ENCODE data around the gene MAB21L4. TPM values are rescaled to one million over a fixed set of nuclear protein-coding genes. Genes with fewer than 3 reads are reported as not detected.

MAB21L4 gene
- total and polyA plus RNA-seq, 2 of the 8 experiments (the other 6 are each of a cell fraction or from before 2014, with no cell fraction given): 0.11 TPM; not detected in 1

GRCh38 chr2:240871071-240871958 is 24.6 kb downstream of the MAB21L4 start:
- H3K79me1 ChIP-seq (ENCODE audit: low read depth, low read length): no peaks in the 10 kb centered on the region
- H3K79me2 ChIP-seq (ENCODE audit: control insufficient read depth in 1 of 2, insufficient read depth in 2 of 2, low read length in 2 of 2): no peaks in the 10 kb centered on the region
- no peak overlapping the region for H3K4me2 ChIP-seq (ENCODE audit: insufficient read depth in 1 of 2, low read depth in 2 of 2, low read length in 2 of 2)
- H4K91ac ChIP-seq (replicated peaks; ENCODE audit: insufficient read length, low read length): no peak overlapping the region
- no peaks in the 10 kb centered on the region for H3K27me3 ChIP-seq (replicated peaks in 1 of 4; ENCODE audit: control insufficient read depth in 3 of 4, extremely low read depth in 1 of 4, insufficient read depth in 3 of 4, low read length in 3 of 4)
- no peak overlapping the region for H2AFZ ChIP-seq (ENCODE audit: low read length)
- POLR2A ChIA-PET (ENCODE audit: partially characterized antibody): no interaction called here
- no peak overlapping the region for H3K14ac ChIP-seq (ENCODE audit: insufficient read length)
- H3K4me1 ChIP-seq (replicated peaks in 1 of 4; ENCODE audit: control insufficient read depth in 3 of 4, insufficient read depth in 4 of 4, low read length in 3 of 4): no peaks in the 10 kb centered on the region; a peak in 1 of 7 replicates
- H3K23ac ChIP-seq (ENCODE audit: insufficient read length): no peak overlapping the region
- FAIRE-seq (no peak), DNase-seq (ENCODE audit: low read depth in 1 of 2, low spot score in 2 of 2) (no peak)
- no peak overlapping the region for H3K27ac ChIP-seq (ENCODE audit: low read depth, low read length)
- no peak overlapping the region for H2BK120ac ChIP-seq (replicated peaks; ENCODE audit: low read depth, low read length)
- no peak overlapping the region for H4K8ac ChIP-seq (ENCODE audit: extremely low read depth, insufficient read depth, low read length)
- H2BK15ac ChIP-seq (ENCODE audit: low read length): no peak overlapping the region
- H3K4me3 ChIP-seq (ENCODE audit: extremely low read depth in 1 of 4, insufficient read depth in 2 of 4, low read depth in 3 of 4, low read length in 4 of 4): no peak overlapping the region
- CTCF ChIA-PET (ENCODE audit: partially characterized antibody): interaction anchor here (2.3 kb wide), 1 partner anchor 14 kb away, joined by 9 read pairs; no protein-coding TSS in a partner anchor
- H2AK5ac ChIP-seq (ENCODE audit: low read depth, low read length): no peak overlapping the region
- H2BK20ac ChIP-seq (ENCODE audit: low read length): no peak overlapping the region
- no peak overlapping the region for H3K18ac ChIP-seq (ENCODE audit: extremely low read depth, low read length)
- no peaks in the 10 kb centered on the region for H3K36me3 ChIP-seq (ENCODE audit: control insufficient read depth in 2 of 4, insufficient read depth in 4 of 4, low read length in 3 of 4)
- H3K56ac ChIP-seq (replicated peaks; ENCODE audit: insufficient read length, low read depth, low read length): peak overlapping the region; percentile 12
- H2BK12ac ChIP-seq (ENCODE audit: low read depth, low read length): no peak overlapping the region
- no peaks in the 10 kb centered on the region for H4K20me1 ChIP-seq (replicated peaks in 1 of 2; ENCODE audit: control insufficient read depth in 1 of 2, insufficient read depth in 2 of 2, low read length in 2 of 2)
- no peak overlapping the region for H3K9ac ChIP-seq (replicated peaks in 1 of 4; ENCODE audit: extremely low read depth in 1 of 4, low read depth in 3 of 4, low read length in 3 of 4)
- no peak overlapping the region for H2BK5ac ChIP-seq (ENCODE audit: low read depth, low read length)
- no peak overlapping the region for H4K5ac ChIP-seq (ENCODE audit: insufficient read length, low read depth, low read length)
- WGBS, 2 experiments (ENCODE audit: extremely low coverage in 1 of 2, insufficient coverage in 1 of 2, insufficient read length in 1 of 2, insufficient replicate concordance in 2 of 2, low coverage in 1 of 2, low lambda C conversion rate in 2 of 2, missing lambda C conversion rate in 1 of 2): 86% methylated on average over 15 of the region's 16 CpGs; no CpG with 5 or more reads in 1 of the 2 experiments
- H3K4ac ChIP-seq (replicated peaks; ENCODE audit: insufficient read length, low read depth, low read length): no peak overlapping the region
- no peaks in the 10 kb centered on the region for H3K23me2 ChIP-seq (ENCODE audit: low read depth, low read length)
- H3K9me3 ChIP-seq (ENCODE audit: insufficient read depth in 2 of 2, low read depth in 1 of 2, low read length in 1 of 2): no peaks in the 10 kb centered on the region
- TF ChIP-seq JUND (IDR thresholded peaks at IDR 0.05; ENCODE audit: low read length): no peak
- no peak for TF ChIP-seq SUZ12 (IDR thresholded peaks at IDR 0.05; ENCODE audit: low read length)
- TF ChIP-seq POLR2AphosphoS5 (IDR thresholded peaks at IDR 0.05; ENCODE audit: low read depth, low read length): no peak
- no peak for TF ChIP-seq SIN3A (conservative IDR thresholded peaks at IDR 0.05 in 1 of 2, IDR thresholded peaks at IDR 0.05 in 1 of 2; ENCODE audit: low read depth in 1 of 2, low read length in 2 of 2)
- TF ChIP-seq RAD21 (IDR thresholded peaks at IDR 0.05 in 1 of 2, conservative IDR thresholded peaks at IDR 0.05 in 1 of 2; ENCODE audit: low read depth in 2 of 2, low read length in 2 of 2): no peak

Measured in H1 (cell line).